T-cell (primary cell): ENCODE measurements around the gene AQP12B. TPM values are rescaled to one million over a fixed set of nuclear protein-coding genes. Genes with fewer than 3 reads are reported as not detected.
A peak's percentile ranks its signal among the peaks of the same experiment; 100 is the strongest.
"Not testable (repeated sequence)": the region's sequence is repeated elsewhere in the genome, so short reads cannot be mapped to it uniquely, and the experiment has no call there.

Experiments
- ATAC-seq, 4 experiments: fragments of 200-7000 bp in 3 of 4; fragments of 150-1000 bp in 1 of 4; cut with Tn5 transposase; replicated peaks in 1 of 4; 1 replicate in 3 of 4; 2 replicates in 1 of 4; pipeline ENCODE4 v1.10.0; 2021; ENCODE audit warnings: moderate library complexity in 3 of 4, mild to moderate bottlenecking in 2 of 4, moderate number of reproducible peaks in 1 of 4
- CTCF ChIA-PET, 2 donors: fragments of 300-600 bp; sonication (Branson Sonifier 250); formaldehyde crosslinking; loops; one replicate each; lab custom pipeline; 2022; ENCODE audit warnings: antibody characterized with exemption in 2 of 2; lab: Charles Lee
- POLR2A ChIA-PET, 2 donors: fragments of 300-600 bp; sonication (Branson Sonifier 250); formaldehyde crosslinking; loops; one replicate each; lab custom pipeline; 2022; ENCODE audit warnings: antibody characterized with exemption in 2 of 2; lab: Charles Lee
- DNase-seq, 35 experiments: peaks; one replicate each; pipeline versions ENCODE4 v3.0.0 to v3.0.0-alpha.2; 2013 to 2023
- H3K27ac ChIP-seq: one replicate; pipeline ENCODE4 v1.5.1; 2013; ENCODE audit warnings: low read length
- H3K27me3 ChIP-seq, 2 experiments: replicated peaks in 1 of 2; 1 replicate in 1 of 2; 2 replicates in 1 of 2; pipeline versions ENCODE4 v1.6.1 to v1.7.0; 2013; ENCODE audit warnings: low read length in 1 of 2, mixed read lengths in 1 of 2; ENCODE audit not compliant: control insufficient read depth in 2 of 2, insufficient read depth in 2 of 2; ENCODE audit errors: extremely low read depth in 1 of 2
- H3K36me3 ChIP-seq, 2 donors: 1 replicate in 1 of 2; 2 replicates in 1 of 2; pipeline versions ENCODE4 v1.6.1 to v1.7.0; 2013; ENCODE audit warnings: low read length in 1 of 2; ENCODE audit not compliant: control insufficient read depth in 2 of 2, insufficient read depth in 1 of 2; ENCODE audit errors: extremely low read depth in 1 of 2
- H3K4me1 ChIP-seq, 2 experiments: 1 replicate in 1 of 2; 2 replicates in 1 of 2; pipeline versions ENCODE4 v1.6.1 to v1.7.0; 2013; ENCODE audit warnings: low read length in 2 of 2, mixed read lengths in 1 of 2; ENCODE audit not compliant: insufficient read depth in 2 of 2, control insufficient read depth in 1 of 2; ENCODE audit errors: extremely low read depth in 1 of 2
- H3K4me3 ChIP-seq, 2 donors: 1 replicate in 1 of 2; 2 replicates in 1 of 2; pipeline versions ENCODE4 v1.5.1 to v1.7.0; 2013; ENCODE audit warnings: mild to moderate bottlenecking in 2 of 2, low read length in 1 of 2, moderate library complexity in 1 of 2; ENCODE audit not compliant: control insufficient read depth in 1 of 2; ENCODE audit errors: extremely low read depth in 1 of 2
- H3K9me3 ChIP-seq: 2 replicates; pipeline ENCODE4 v1.7.0; 2013
- H3K27ac Mint-ChIP-seq, 2 donors: one replicate each; pipeline ENCODE4 v1.8.0; 2020 to 2021; ENCODE audit warnings: mild to moderate bottlenecking in 2 of 2, mixed read lengths in 2 of 2
- H3K27me3 Mint-ChIP-seq, 2 donors: one replicate each; pipeline ENCODE4 v1.8.0; 2021 to 2022; ENCODE audit warnings: mixed read lengths in 2 of 2
- H3K36me3 Mint-ChIP-seq: one replicate; pipeline ENCODE4 v1.8.0; 2021; ENCODE audit warnings: mixed read lengths
- H3K4me1 Mint-ChIP-seq, 3 donors: one replicate each; pipeline ENCODE4 v1.8.0; 2020 to 2022; ENCODE audit warnings: mixed read lengths in 3 of 3, mild to moderate bottlenecking in 1 of 3
- H3K4me3 Mint-ChIP-seq, 3 donors: one replicate each; pipeline ENCODE4 v1.8.0; 2020 to 2022; ENCODE audit warnings: mild to moderate bottlenecking in 3 of 3, mixed read lengths in 3 of 3, moderate library complexity in 3 of 3
- H3K9me3 Mint-ChIP-seq, 3 donors: one replicate each; pipeline ENCODE4 v1.8.0; 2020 to 2022; ENCODE audit warnings: mixed read lengths in 3 of 3
- WGBS: methylation state at CpG from one replicate; pipeline ENCODE4 v1.1.5; 2013; ENCODE audit warnings: missing lambda C conversion rate; ENCODE audit not compliant: insufficient coverage; 5-methylcytosine and 5-hydroxymethylcytosine counted together
- total RNA-seq, 35 experiments: library from RNA in 6 of 35; stranded (reverse) in 6 of 35; fragments of 120-200 nt in 1 of 35; gene quantifications; one replicate each; pipeline versions ENCODE4 v1.2.1 to v1.2.4 and lab custom pipeline; 2013 to 2026

Gene AQP12B, protein sequence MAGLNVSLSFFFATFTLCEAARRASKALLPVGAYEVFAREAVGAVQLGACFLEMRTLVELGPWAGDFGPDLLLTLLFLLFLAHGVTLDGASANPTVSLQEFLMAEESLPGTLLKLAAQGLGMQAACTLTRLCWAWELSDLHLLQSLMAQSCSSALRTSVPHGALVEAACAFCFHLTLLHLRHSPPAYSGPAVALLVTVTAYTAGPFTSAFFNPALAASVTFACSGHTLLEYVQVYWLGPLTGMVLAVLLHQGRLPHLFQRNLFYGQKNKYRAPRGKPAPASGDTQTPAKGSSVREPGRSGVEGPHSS
- not detected for total RNA-seq
- not detected for total RNA-seq (2013)
- 0 to 0.06 (median 0) reads per million in 29 experiments for total RNA-seq (lab: John Stamatoyannopoulos, UW)

- H3K27ac Mint-ChIP-seq, H3K9me3 Mint-ChIP-seq, H3K36me3 Mint-ChIP-seq, H3K27me3 Mint-ChIP-seq, H3K36me3 ChIP-seq, CTCF ChIA-PET, DNase-seq, H3K9me3 ChIP-seq, H3K27me3 ChIP-seq, POLR2A ChIA-PET, ATAC-seq, H3K27ac ChIP-seq: not testable (repeated sequence)
- peak within 1 kb of the TSS in 2 of 3 donors; percentile 43 to 44 for H3K4me3 Mint-ChIP-seq
- H3K4me1 Mint-ChIP-seq = peaks cover 0 to 12% (median 3%) of the 10 kb centered on the region in 3 donors
- peaks cover 0 to 11% of the 10 kb centered on the region in 2 experiments for H3K4me1 ChIP-seq
- peak within 1 kb of the TSS in 1 of 2 donors; percentile 37 for H3K4me3 ChIP-seq
- WGBS = 87% methylated on average over 10 of the region's 37 CpGs
These were observed at the start of gene AQP12B for GRCh38 chr2:240682431-240683224. AQP12B (minus strand) TSS chr2:240682885; CDS start chr2:240682837, 48 bp downstream.

GRCh38 chr2:240732184-240732583 is 49.5 kb upstream of the AQP12B start:
- Histone ChIP-seq H3K27me3 (peaks cover 0 to 45% of the 10 kb centered on the region in 2 experiments), H3K4me1 (no peaks in the 10 kb centered on the region), H3K27ac (no peak overlapping the region), H3K4me3 (no peak overlapping the region), H3K9me3 (no peaks in the 10 kb centered on the region), H3K36me3 (no peaks in the 10 kb centered on the region)
- Mint-ChIP-seq H3K4me3 (no peak overlapping the region), H3K4me1 (no peaks in the 10 kb centered on the region), H3K27ac (no peak overlapping the region), H3K9me3 (no peaks in the 10 kb centered on the region), H3K27me3 (no peaks in the 10 kb centered on the region), H3K36me3 (no peaks in the 10 kb centered on the region)
- ChIA-PET POLR2A (no interaction called here), CTCF (no interaction called here)
- DNase-seq = no peak
- WGBS = 79% methylated on average over 5 of the region's 5 CpGs
- no peak for ATAC-seq

- H3K4me3 ChIP-seq = no peak overlapping the region
- DNase-seq = no peak
- Mint-ChIP-seq H3K4me3 (no peak overlapping the region), H3K27ac (no peak overlapping the region), H3K27me3 (no peaks in the 10 kb centered on the region), H3K36me3 (no peaks in the 10 kb centered on the region), H3K9me3 (no peaks in the 10 kb centered on the region), H3K4me1 (no peaks in the 10 kb centered on the region)
- H3K36me3 ChIP-seq = no peaks in the 10 kb centered on the region
- H3K27me3 ChIP-seq = peaks cover 0 to 36% of the 10 kb centered on the region in 2 experiments
- ATAC-seq = no peak
- POLR2A ChIA-PET = no interaction called here
- WGBS = 83% methylated on average over 8 of the region's 9 CpGs
- no peaks in the 10 kb centered on the region for H3K4me1 ChIP-seq
- CTCF ChIA-PET = interaction anchor here (0.5 to 0.6 kb wide), 2 partner anchors 217 to 484 kb away, joined by 3 read pairs; no protein-coding TSS in a partner anchor
- H3K9me3 ChIP-seq = no peaks in the 10 kb centered on the region
- no peak overlapping the region for H3K27ac ChIP-seq
These were observed 48.5 kb upstream of the AQP12B start for GRCh38 chr2:240731178-240731545.

DNA sequence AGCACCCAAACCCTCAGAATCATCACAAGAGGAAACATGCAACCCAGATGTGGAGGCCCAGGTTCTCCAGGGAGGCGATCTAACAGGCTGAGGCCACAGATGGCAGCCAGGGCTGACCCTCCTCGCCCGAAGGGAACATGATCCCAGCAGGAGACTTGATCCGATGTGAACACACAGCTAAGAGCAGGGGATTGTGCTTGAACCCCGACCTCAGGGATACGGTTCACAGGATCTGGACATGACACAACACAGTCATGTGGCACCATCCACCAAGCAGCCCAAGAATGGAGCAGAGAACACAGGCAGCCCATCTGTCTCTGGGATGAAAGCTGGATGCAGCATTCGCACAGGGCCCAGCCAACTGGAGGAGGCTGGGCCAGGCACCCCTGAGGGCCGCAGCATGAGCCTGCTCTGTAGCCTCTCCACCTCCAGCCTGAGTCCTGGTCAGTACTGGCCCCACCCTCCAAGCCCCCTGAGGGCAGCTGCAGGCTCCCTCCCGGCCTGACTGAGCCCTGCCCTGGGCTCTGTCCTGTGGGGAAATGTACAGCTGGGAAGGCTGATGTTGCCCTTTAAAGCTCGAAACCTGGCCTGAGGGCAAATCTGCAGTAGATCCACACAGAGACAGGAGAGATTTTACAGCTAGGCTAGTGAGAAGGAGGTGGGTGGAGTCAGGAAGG is 48.0 kb upstream of the AQP12B start:
- no peak for DNase-seq
- ATAC-seq = no peak
- H3K36me3 Mint-ChIP-seq = no peaks in the 10 kb centered on the region
- Histone ChIP-seq H3K27ac (no peak overlapping the region), H3K27me3 (peaks cover 0 to 31% of the 10 kb centered on the region in 2 experiments), H3K4me3 (no peak overlapping the region), H3K4me1 (no peaks in the 10 kb centered on the region), H3K36me3 (no peaks in the 10 kb centered on the region), H3K9me3 (no peaks in the 10 kb centered on the region)
- no peaks in the 10 kb centered on the region for H3K27me3 Mint-ChIP-seq
- no peak overlapping the region for H3K27ac Mint-ChIP-seq
- ChIA-PET POLR2A (no interaction called here), CTCF (interaction anchor here in 1 of 2 donors (0.5 kb wide), 1 partner anchor 485 kb away, joined by 3 read pairs; no protein-coding TSS in a partner anchor)
- WGBS = 70% methylated on average over 8 of the region's 10 CpGs
- H3K4me3 Mint-ChIP-seq = no peak overlapping the region
- H3K9me3 Mint-ChIP-seq = no peaks in the 10 kb centered on the region
- no peaks in the 10 kb centered on the region for H3K4me1 Mint-ChIP-seq

GRCh38 chr2:240728827-240729226 is 46.1 kb upstream of the AQP12B start:
- no peaks in the 10 kb centered on the region for H3K9me3 ChIP-seq
- ChIA-PET POLR2A (no interaction called here), CTCF (interaction anchor here in 1 of 2 donors (0.6 kb wide), 1 partner anchor 73 kb away, joined by 7 read pairs; no protein-coding TSS in a partner anchor)
- H3K27ac ChIP-seq = no peak overlapping the region
- Mint-ChIP-seq H3K36me3 (no peaks in the 10 kb centered on the region), H3K4me3 (no peak overlapping the region), H3K27me3 (no peaks in the 10 kb centered on the region), H3K4me1 (no peaks in the 10 kb centered on the region), H3K27ac (no peak overlapping the region), H3K9me3 (no peaks in the 10 kb centered on the region)
- no peak overlapping the region for H3K4me3 ChIP-seq
- DNase-seq = no peak
- no peaks in the 10 kb centered on the region for H3K36me3 ChIP-seq
- 91% methylated on average over 7 of the region's 7 CpGs for WGBS
- H3K4me1 ChIP-seq = no peaks in the 10 kb centered on the region
- ATAC-seq = no peak
- H3K27me3 ChIP-seq = peaks cover 0 to 33% of the 10 kb centered on the region in 2 experiments

GRCh38 chr2:240728361-240728760 is 45.7 kb upstream of the AQP12B start:
- WGBS = 92% methylated on average over 10 of the region's 10 CpGs
- ChIA-PET CTCF (no interaction called here), POLR2A (no interaction called here)
- Histone ChIP-seq H3K36me3 (no peaks in the 10 kb centered on the region), H3K4me1 (no peaks in the 10 kb centered on the region), H3K27ac (no peak overlapping the region), H3K4me3 (no peak overlapping the region), H3K27me3 (peaks cover 0 to 36% of the 10 kb centered on the region in 2 experiments), H3K9me3 (no peaks in the 10 kb centered on the region)
- no peak overlapping the region for H3K4me3 Mint-ChIP-seq
- ATAC-seq (no peak), DNase-seq (no peak)
- H3K27ac Mint-ChIP-seq = no peak overlapping the region
- H3K9me3 Mint-ChIP-seq = no peaks in the 10 kb centered on the region
- no peaks in the 10 kb centered on the region for H3K27me3 Mint-ChIP-seq
- no peaks in the 10 kb centered on the region for H3K4me1 Mint-ChIP-seq
- no peaks in the 10 kb centered on the region for H3K36me3 Mint-ChIP-seq
